ENCODE measurements around the gene NEURL1. TPM values are rescaled to one million over a fixed set of nuclear protein-coding genes. Genes with fewer than 3 reads are reported as not detected.

The NEURL1 gene
- total RNA-seq, 1 experiment from 2014 or later: 0.84 TPM

DNA sequence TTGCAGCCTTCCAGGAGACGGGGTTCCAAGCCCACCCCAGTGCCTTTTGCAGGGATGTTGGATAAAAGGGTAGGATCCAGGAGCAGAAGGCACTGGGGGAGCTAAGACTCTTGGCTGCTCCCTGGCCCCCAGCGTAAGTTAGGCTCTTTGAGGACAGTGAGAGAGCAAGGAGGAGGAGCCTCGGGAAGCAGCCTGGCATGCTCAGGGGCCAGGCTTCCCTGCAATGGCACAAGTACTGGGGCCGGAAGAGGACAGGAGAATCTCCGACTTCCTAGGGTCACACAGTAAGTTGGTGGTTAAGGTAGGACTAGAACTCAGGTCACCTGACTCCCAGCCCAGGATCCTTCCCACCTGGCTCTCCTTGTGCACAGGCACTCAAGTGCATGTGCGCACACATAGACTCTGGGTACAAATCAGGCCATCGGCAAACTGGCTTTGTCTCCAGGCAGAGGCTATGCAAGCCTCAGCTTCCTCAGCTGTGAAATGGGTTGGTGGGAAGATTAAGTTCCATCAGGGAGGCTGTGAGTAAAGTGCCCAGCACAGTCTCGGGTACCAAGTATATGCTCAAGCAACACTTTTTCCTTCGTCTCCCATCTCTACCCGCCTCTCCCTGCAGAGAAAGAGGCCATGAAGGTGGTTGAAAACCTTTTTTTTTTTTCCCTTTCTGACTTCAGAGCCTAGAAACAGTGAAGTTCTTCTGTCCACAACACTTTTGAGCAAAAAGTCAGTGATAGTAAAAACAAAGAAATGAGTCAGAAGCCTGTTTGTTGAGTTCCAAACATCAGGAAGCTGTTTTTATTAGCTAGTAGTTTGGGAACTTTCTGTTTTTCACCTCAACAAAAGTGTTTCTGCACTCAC lies 79.1 kb downstream of the NEURL1 start:
- H3K36me3 ChIP-seq (ENCODE audit: control insufficient read depth, insufficient read depth, low read length): no peaks in the 10 kb centered on the region
- H3K36me3 Mint-ChIP-seq (ENCODE audit: insufficient read depth, unreplicated experiment): no peaks in the 10 kb centered on the region
- H3K27me3 Mint-ChIP-seq (ENCODE audit: insufficient read depth, unreplicated experiment): no peaks in the 10 kb centered on the region
- peaks cover 36% of the 10 kb centered on the region for H3K4me1 Mint-ChIP-seq (ENCODE audit: low read depth, unreplicated experiment)
- ChIA-PET POLR2A (no interaction called here), CTCF (interaction anchor here (0.7 to 0.8 kb wide), 2 partner anchors 21 to 284 kb away, joined by 3 read pairs; no protein-coding TSS in a partner anchor)
- no peaks in the 10 kb centered on the region for H3K27me3 ChIP-seq (replicated peaks; ENCODE audit: control insufficient read depth, insufficient read depth, low read length)
- H3K4me3 ChIP-seq (ENCODE audit: low read depth, low read length): no peak overlapping the region
- no peak for DNase-seq
- no TSS peak for BruUV-seq (replicated peaks)
- H3K9me3 ChIP-seq: no peaks in the 10 kb centered on the region
- peaks cover 12% of the 10 kb centered on the region for H3K4me1 ChIP-seq
- H3K4me3 Mint-ChIP-seq (ENCODE audit: unreplicated experiment): no peak overlapping the region
- no peaks in the 10 kb centered on the region for H3K9me3 Mint-ChIP-seq (ENCODE audit: unreplicated experiment)
- intact Hi-C loops (cut with micrococcal nuclease; ENCODE audit: unreplicated experiment): no loop called here
- TF ChIP-seq, protein P1, sequence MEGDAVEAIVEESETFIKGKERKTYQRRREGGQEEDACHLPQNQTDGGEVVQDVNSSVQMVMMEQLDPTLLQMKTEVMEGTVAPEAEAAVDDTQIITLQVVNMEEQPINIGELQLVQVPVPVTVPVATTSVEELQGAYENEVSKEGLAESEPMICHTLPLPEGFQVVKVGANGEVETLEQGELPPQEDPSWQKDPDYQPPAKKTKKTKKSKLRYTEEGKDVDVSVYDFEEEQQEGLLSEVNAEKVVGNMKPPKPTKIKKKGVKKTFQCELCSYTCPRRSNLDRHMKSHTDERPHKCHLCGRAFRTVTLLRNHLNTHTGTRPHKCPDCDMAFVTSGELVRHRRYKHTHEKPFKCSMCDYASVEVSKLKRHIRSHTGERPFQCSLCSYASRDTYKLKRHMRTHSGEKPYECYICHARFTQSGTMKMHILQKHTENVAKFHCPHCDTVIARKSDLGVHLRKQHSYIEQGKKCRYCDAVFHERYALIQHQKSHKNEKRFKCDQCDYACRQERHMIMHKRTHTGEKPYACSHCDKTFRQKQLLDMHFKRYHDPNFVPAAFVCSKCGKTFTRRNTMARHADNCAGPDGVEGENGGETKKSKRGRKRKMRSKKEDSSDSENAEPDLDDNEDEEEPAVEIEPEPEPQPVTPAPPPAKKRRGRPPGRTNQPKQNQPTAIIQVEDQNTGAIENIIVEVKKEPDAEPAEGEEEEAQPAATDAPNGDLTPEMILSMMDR (IDR thresholded peaks at IDR 0.05; ENCODE audit: insufficient read depth in 1 of 2, low read depth in 1 of 2, low read length in 1 of 2, severe bottlenecking in 1 of 2, unreplicated experiment in 1 of 2): no peak
- H3K27ac Mint-ChIP-seq (ENCODE audit: unreplicated experiment): no peak overlapping the region

GRCh38 chr10:103573205-103573487 lies 79.6 kb downstream of the NEURL1 start:
- Mint-ChIP-seq H3K27me3 (ENCODE audit: insufficient read depth, unreplicated experiment) (no peaks in the 10 kb centered on the region), H3K36me3 (ENCODE audit: insufficient read depth, unreplicated experiment) (no peaks in the 10 kb centered on the region), H3K4me3 (ENCODE audit: unreplicated experiment) (no peak overlapping the region), H3K9me3 (ENCODE audit: unreplicated experiment) (no peaks in the 10 kb centered on the region), H3K4me1 (ENCODE audit: low read depth, unreplicated experiment) (peaks cover 39% of the 10 kb centered on the region), H3K27ac (ENCODE audit: unreplicated experiment) (no peak overlapping the region)
- ChIA-PET CTCF (interaction anchor here (0.6 to 0.8 kb wide), 3 partner anchors 16 to 284 kb away, joined by 3 to 5 read pairs (median 3); no protein-coding TSS in a partner anchor), POLR2A (no interaction called here)
- TF ChIP-seq, protein P1 (IDR thresholded peaks at IDR 0.05; ENCODE audit: insufficient read depth in 1 of 2, low read depth in 1 of 2, low read length in 1 of 2, severe bottlenecking in 1 of 2, unreplicated experiment in 1 of 2): no peak
- no peak for DNase-seq
- Histone ChIP-seq H3K27me3 (replicated peaks; ENCODE audit: control insufficient read depth, insufficient read depth, low read length) (no peaks in the 10 kb centered on the region), H3K9me3 (no peaks in the 10 kb centered on the region), H3K4me3 (ENCODE audit: low read depth, low read length) (no peak overlapping the region), H3K4me1 (peaks cover 14% of the 10 kb centered on the region), H3K36me3 (ENCODE audit: control insufficient read depth, insufficient read depth, low read length) (no peaks in the 10 kb centered on the region)
- intact Hi-C loops (cut with micrococcal nuclease; ENCODE audit: unreplicated experiment): no loop called here
- BruUV-seq (replicated peaks): no TSS peak

DNA sequence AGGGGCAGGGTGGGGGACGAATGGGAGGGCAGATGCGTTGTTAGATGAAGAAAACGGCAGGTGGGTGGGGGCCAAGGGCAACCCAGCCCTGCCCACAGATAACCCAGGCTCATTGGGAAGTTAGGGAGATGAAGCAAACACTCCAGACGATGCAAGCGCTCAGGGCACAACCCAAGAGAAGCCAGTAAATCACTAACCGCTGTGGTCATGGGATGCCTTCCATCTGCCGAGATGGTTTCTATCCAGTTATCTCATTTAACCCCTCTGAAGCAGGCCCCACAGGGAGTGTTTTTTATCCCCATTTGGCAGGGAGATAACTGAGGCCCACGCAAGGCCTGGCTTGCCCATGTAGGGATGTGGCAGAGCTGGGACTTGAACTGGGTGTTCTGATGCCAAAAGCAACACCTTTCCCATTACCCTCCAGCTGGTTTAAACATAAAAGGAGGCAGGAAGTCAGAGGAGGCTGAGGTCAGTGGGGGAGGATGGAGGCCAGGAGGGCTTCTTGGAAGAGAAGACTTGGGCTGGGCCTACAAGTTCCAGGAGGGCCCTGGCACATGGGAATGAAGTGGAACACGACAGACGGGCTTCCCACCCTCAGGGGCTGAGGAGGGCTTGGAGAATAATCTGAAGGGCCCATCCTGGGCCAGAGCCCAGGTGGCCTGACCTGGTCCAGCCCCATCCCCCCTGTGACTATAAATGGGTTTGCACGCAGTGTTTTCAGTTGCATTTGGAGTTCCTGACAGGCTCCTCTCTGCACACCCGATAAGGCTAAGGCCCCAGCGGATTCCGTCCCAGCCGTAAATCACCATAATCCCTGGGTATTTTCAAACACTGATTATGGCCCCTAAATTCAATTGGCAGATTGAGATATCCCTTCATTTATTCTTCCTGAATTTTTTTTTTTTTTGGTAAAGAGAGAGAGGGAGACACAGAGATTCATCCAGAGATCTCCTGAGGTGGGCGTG lies 80.9 kb downstream of the NEURL1 start:
- H3K27me3 ChIP-seq (replicated peaks; ENCODE audit: control insufficient read depth, insufficient read depth, low read length): no peaks in the 10 kb centered on the region
- Mint-ChIP-seq H3K27me3 (ENCODE audit: insufficient read depth, unreplicated experiment) (no peaks in the 10 kb centered on the region), H3K9me3 (ENCODE audit: unreplicated experiment) (no peaks in the 10 kb centered on the region), H3K4me1 (ENCODE audit: low read depth, unreplicated experiment) (peaks cover 48% of the 10 kb centered on the region), H3K36me3 (ENCODE audit: insufficient read depth, unreplicated experiment) (no peaks in the 10 kb centered on the region), H3K27ac (ENCODE audit: unreplicated experiment) (no peak overlapping the region), H3K4me3 (ENCODE audit: unreplicated experiment) (no peak overlapping the region)
- peaks cover 27% of the 10 kb centered on the region for H3K4me1 ChIP-seq
- TF ChIP-seq, protein P1 (IDR thresholded peaks at IDR 0.05; ENCODE audit: insufficient read depth in 1 of 2, low read depth in 1 of 2, low read length in 1 of 2, severe bottlenecking in 1 of 2, unreplicated experiment in 1 of 2): no peak
- no peak overlapping the region for H3K4me3 ChIP-seq (ENCODE audit: low read depth, low read length)
- POLR2A ChIA-PET: no interaction called here
- CTCF ChIA-PET: no interaction called here
- no peaks in the 10 kb centered on the region for H3K36me3 ChIP-seq (ENCODE audit: control insufficient read depth, insufficient read depth, low read length)
- intact Hi-C loops (cut with micrococcal nuclease; ENCODE audit: unreplicated experiment): loop anchor here (5.0 kb wide), 2 partner anchors 62 to 82 kb away; partner anchors contain the start of gene NEURL1
- no TSS peak for BruUV-seq (replicated peaks)
- no peaks in the 10 kb centered on the region for H3K9me3 ChIP-seq
- DNase-seq: no peak

All from Caco-2 (cell line).